ENCODE measurements around the gene TAF6L. TPM values are rescaled to one million over a fixed set of nuclear protein-coding genes. Genes with fewer than 3 reads are reported as not detected.

The TAF6L gene
- polyA plus RNA-seq, 3 donors = 5.1 to 35.5 (median 5.3) TPM

- peaks cover 39% of the 10 kb centered on the region for H4K20me1 ChIP-seq (ENCODE audit: insufficient read depth, low read length)
- peak overlapping the region; percentile 57 for H2AFZ ChIP-seq (ENCODE audit: insufficient read depth, low read depth, low read length, poor library complexity, severe bottlenecking)
- peaks cover 0 to 3% (median 2%) of the 10 kb centered on the region in 3 donors for H3K27me3 Mint-ChIP-seq (ENCODE audit: low read depth in 3 of 3)
- peak overlapping the region; percentile 75 to 97 (median 91) for H3K4me3 ChIP-seq (replicated peaks in 1 of 3; ENCODE audit: low read depth in 2 of 3, low read length in 3 of 3)
- H3K36me3 Mint-ChIP-seq = peaks cover 32 to 37% of the 10 kb centered on the region in 2 donors
- H3K4me1 ChIP-seq (ENCODE audit: control insufficient read depth in 1 of 2, insufficient read depth in 2 of 2, low read length in 2 of 2) = peaks cover 44 to 48% of the 10 kb centered on the region in 2 donors
- peak overlapping the region; percentile 91 to 99 (median 98) for H3K27ac Mint-ChIP-seq
- H3K4me1 Mint-ChIP-seq = peaks cover 38% of the 10 kb centered on the region
- no peaks in the 10 kb centered on the region for H3K9me3 ChIP-seq (replicated peaks in 1 of 2; ENCODE audit: control insufficient read depth in 1 of 2, insufficient read depth in 1 of 2, low read length in 2 of 2)
- H3K36me3 ChIP-seq (replicated peaks in 1 of 2; ENCODE audit: control insufficient read depth in 1 of 2, insufficient read depth in 2 of 2, low read length in 2 of 2) = peaks cover 25 to 28% of the 10 kb centered on the region in 2 donors
- intact Hi-C loops (cut with micrococcal nuclease) = loop anchor here in 1 of 2 donors (2.0 kb wide), 1 partner anchor 27 kb away; the partner anchor contains the start of genes STX5 and TEX54
- no peaks in the 10 kb centered on the region for H3K9me3 Mint-ChIP-seq
- H3K79me2 ChIP-seq (ENCODE audit: insufficient read depth, low read length) = peaks cover 48% of the 10 kb centered on the region
- peak overlapping the region; percentile 82 for H3K4me2 ChIP-seq (replicated peaks; ENCODE audit: extremely low read depth, low read length, poor library complexity, severe bottlenecking)
- peak overlapping the region; percentile 90 to 98 for H3K4me3 Mint-ChIP-seq
- peak overlapping the region; percentile 89 for H3K9ac ChIP-seq (ENCODE audit: insufficient read depth, low read length, poor library complexity, severe bottlenecking)
- TF ChIP-seq, protein P1, sequence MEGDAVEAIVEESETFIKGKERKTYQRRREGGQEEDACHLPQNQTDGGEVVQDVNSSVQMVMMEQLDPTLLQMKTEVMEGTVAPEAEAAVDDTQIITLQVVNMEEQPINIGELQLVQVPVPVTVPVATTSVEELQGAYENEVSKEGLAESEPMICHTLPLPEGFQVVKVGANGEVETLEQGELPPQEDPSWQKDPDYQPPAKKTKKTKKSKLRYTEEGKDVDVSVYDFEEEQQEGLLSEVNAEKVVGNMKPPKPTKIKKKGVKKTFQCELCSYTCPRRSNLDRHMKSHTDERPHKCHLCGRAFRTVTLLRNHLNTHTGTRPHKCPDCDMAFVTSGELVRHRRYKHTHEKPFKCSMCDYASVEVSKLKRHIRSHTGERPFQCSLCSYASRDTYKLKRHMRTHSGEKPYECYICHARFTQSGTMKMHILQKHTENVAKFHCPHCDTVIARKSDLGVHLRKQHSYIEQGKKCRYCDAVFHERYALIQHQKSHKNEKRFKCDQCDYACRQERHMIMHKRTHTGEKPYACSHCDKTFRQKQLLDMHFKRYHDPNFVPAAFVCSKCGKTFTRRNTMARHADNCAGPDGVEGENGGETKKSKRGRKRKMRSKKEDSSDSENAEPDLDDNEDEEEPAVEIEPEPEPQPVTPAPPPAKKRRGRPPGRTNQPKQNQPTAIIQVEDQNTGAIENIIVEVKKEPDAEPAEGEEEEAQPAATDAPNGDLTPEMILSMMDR (IDR thresholded peaks at IDR 0.05) = no peak
- peak in 2 of 3 donors; percentile 25 to 79 for DNase-seq
- H3K27me3 ChIP-seq (ENCODE audit: control insufficient read depth in 2 of 2, insufficient read depth in 2 of 2, low read length in 2 of 2) = no peaks in the 10 kb centered on the region
- peak overlapping the region; percentile 98 for H3K27ac ChIP-seq (ENCODE audit: low read depth in 1 of 2, low read length in 2 of 2)
- 56% methylated on average over 5 of the region's 12 CpGs for WGBS (ENCODE audit: insufficient coverage)
Measured at GRCh38 chr11:62805961-62806441, 34.8 kb downstream of the TAF6L start.

GRCh38 chr11:62806611-62807121 lies 35.5 kb downstream of the TAF6L start:
- peaks cover 0 to 3% (median 2%) of the 10 kb centered on the region in 3 donors for H3K27me3 Mint-ChIP-seq (ENCODE audit: low read depth in 3 of 3)
- TF ChIP-seq, protein P1 (IDR thresholded peaks at IDR 0.05) = no peak
- H3K4me3 Mint-ChIP-seq = peak overlapping the region; percentile 79 to 98
- peaks cover 40% of the 10 kb centered on the region for H3K4me1 Mint-ChIP-seq
- intact Hi-C loops (cut with micrococcal nuclease) = no loop called here
- Histone ChIP-seq H3K4me1 (ENCODE audit: control insufficient read depth in 1 of 2, insufficient read depth in 2 of 2, low read length in 2 of 2) (peaks cover 44 to 48% of the 10 kb centered on the region in 2 donors), H4K20me1 (ENCODE audit: insufficient read depth, low read length) (peaks cover 33% of the 10 kb centered on the region), H3K79me2 (ENCODE audit: insufficient read depth, low read length) (peaks cover 41% of the 10 kb centered on the region), H3K4me3 (replicated peaks in 1 of 3; ENCODE audit: low read depth in 2 of 3, low read length in 3 of 3) (peak overlapping the region; percentile 75 to 97 (median 91)), H3K9me3 (replicated peaks in 1 of 2; ENCODE audit: control insufficient read depth in 1 of 2, insufficient read depth in 1 of 2, low read length in 2 of 2) (no peaks in the 10 kb centered on the region), H2AFZ (ENCODE audit: insufficient read depth, low read depth, low read length, poor library complexity, severe bottlenecking) (no peak overlapping the region), H3K36me3 (replicated peaks in 1 of 2; ENCODE audit: control insufficient read depth in 1 of 2, insufficient read depth in 2 of 2, low read length in 2 of 2) (peaks cover 18 to 21% of the 10 kb centered on the region in 2 donors), H3K9ac (ENCODE audit: insufficient read depth, low read length, poor library complexity, severe bottlenecking) (peak overlapping the region; percentile 89), H3K27ac (ENCODE audit: low read depth in 1 of 2, low read length in 2 of 2) (peak overlapping the region; percentile 98), H3K27me3 (ENCODE audit: control insufficient read depth in 2 of 2, insufficient read depth in 2 of 2, low read length in 2 of 2) (no peaks in the 10 kb centered on the region), H3K4me2 (replicated peaks; ENCODE audit: extremely low read depth, low read length, poor library complexity, severe bottlenecking) (peak overlapping the region; percentile 82)
- H3K36me3 Mint-ChIP-seq = peaks cover 25 to 31% of the 10 kb centered on the region in 2 donors
- H3K27ac Mint-ChIP-seq = peak overlapping the region; percentile 91 to 99 (median 98)
- no peaks in the 10 kb centered on the region for H3K9me3 Mint-ChIP-seq
- WGBS (ENCODE audit: insufficient coverage) = 0% methylated on average over 2 of the region's 5 CpGs
- DNase-seq = peak; percentile 90 to 97 (median 92)

Measured in CD14-positive monocyte (primary cell).